HepG2 (cell line): ENCODE data around the gene RABGAP1. TPM values are rescaled to one million over a fixed set of nuclear protein-coding genes. Genes with fewer than 3 reads are reported as not detected.

Source experiments
- ATAC-seq: fragments of 200-7000 bp; cut with Tn5 transposase; 3 replicates; pipeline ENCODE4 v1.9.1; 2020; ENCODE audit warnings: mild to moderate bottlenecking, moderate library complexity
- BruUV-seq: library from RNA; stranded (reverse); fragments of 400-500 nt; replicated peaks from 2 replicates; lab custom pipeline; 2021; lab: Mats Ljungman, UMichigan
- CTCF ChIA-PET: fragments of 300-600 bp; formaldehyde crosslinking; extraction: SDS; loops from one replicate; lab custom pipeline; 2021; ENCODE audit warnings: low total read pairs, inconsistent platforms, low intra/inter-chr PET ratio; lab: Yijun Ruan, JAX
- POLR2A ChIA-PET: fragments of 350-600 bp; sonication (Branson Sonifier 250); formaldehyde crosslinking; loops from one replicate; lab custom pipeline; 2020; ENCODE audit warnings: antibody characterized with exemption, inconsistent platforms; lab: Yijun Ruan, JAX
- DNase-seq: peaks from one replicate; pipeline ENCODE4 v3.0.0-alpha.2; 2015; ENCODE audit warnings: low spot score
- FAIRE-seq: peaks from 3 replicates; lab custom pipeline; 2011; peaks lifted over from hg19 to GRCh38; lab: Jason Lieb, UNC
- H2AFZ ChIP-seq: one replicate; pipeline ENCODE4 v1.6.1; 2011; ENCODE audit warnings: low read length, inconsistent platforms
- H3K27ac ChIP-seq: fragments of 300-600 bp; 3 replicates; pipeline ENCODE4 v1.8.0; 2011; ENCODE audit warnings: mixed run types, mild to moderate bottlenecking, mixed read lengths, low read length, inconsistent platforms; ENCODE audit not compliant: insufficient read depth; ENCODE audit errors: extremely low read length
- H3K27me3 ChIP-seq, 2 experiments: fragments of 200-600 bp in 1 of 2; 2 replicates in 1 of 2; 3 replicates in 1 of 2; pipeline versions ENCODE4 v1.6.0 to v1.8.0; 2011; ENCODE audit warnings: low read length in 2 of 2, mild to moderate bottlenecking in 2 of 2, moderate library complexity in 2 of 2, inconsistent platforms in 1 of 2; ENCODE audit not compliant: insufficient read depth in 2 of 2, control insufficient read depth in 1 of 2
- H3K36me3 ChIP-seq, 2 experiments: fragments of 200-600 bp in 1 of 2; replicated peaks in 1 of 2; 2 replicates in 1 of 2; 3 replicates in 1 of 2; pipeline versions ENCODE4 v1.5.1 to v1.8.0; 2011; ENCODE audit warnings: low read length in 2 of 2, inconsistent platforms in 1 of 2; ENCODE audit not compliant: insufficient read depth in 2 of 2, control insufficient read depth in 1 of 2
- H3K4me1 ChIP-seq: 2 replicates; pipeline ENCODE4 v1.5.1; 2012; ENCODE audit warnings: low read length, inconsistent platforms; ENCODE audit not compliant: insufficient read depth
- H3K4me2 ChIP-seq: 2 replicates; pipeline ENCODE4 v1.6.0; 2011; ENCODE audit warnings: low read depth, low read length, inconsistent platforms
- H3K4me3 ChIP-seq, 3 experiments: fragments of 200-600 bp in 1 of 3; sonication (generic), shearing (Covaris generic) in 1 of 3; replicated peaks in 1 of 3; 2 replicates each; pipeline ENCODE4 v1.5.1; 2011 to 2016; ENCODE audit warnings: low read length in 3 of 3, inconsistent platforms in 2 of 3, low read depth in 2 of 3, mild to moderate bottlenecking in 2 of 3, control low read depth in 1 of 3, mixed read lengths in 1 of 3; ENCODE audit not compliant: insufficient read depth in 1 of 3
- H3K79me2 ChIP-seq: one replicate; pipeline ENCODE4 v1.6.1; 2011; ENCODE audit warnings: low read length, inconsistent platforms; ENCODE audit not compliant: insufficient read depth
- H3K9ac ChIP-seq: 2 replicates; pipeline ENCODE4 v1.6.0; 2011; ENCODE audit warnings: mild to moderate bottlenecking, low read depth, low read length, inconsistent platforms; ENCODE audit not compliant: insufficient read depth
- H3K9me3 ChIP-seq: 2 replicates; pipeline ENCODE4 v1.5.1; 2012; ENCODE audit warnings: mild to moderate bottlenecking, low read length
- H4K20me1 ChIP-seq: 2 replicates; pipeline ENCODE4 v1.6.0; 2011; ENCODE audit warnings: inconsistent platforms, mild to moderate bottlenecking, low read length, moderate library complexity; ENCODE audit not compliant: insufficient read depth
- BHLHE40 ChIP-seq: IDR thresholded peaks from 2 replicates; pipeline ENCODE4 v1.6.1; 2011; ENCODE audit warnings: low read length, improper control_type of control experiment
- EP300 ChIP-seq, 3 experiments: sonication (generic) in 1 of 3; formaldehyde crosslinking in 1 of 3; IDR thresholded peaks; 2 replicates each; pipeline versions ENCODE4 v1.5.1 to v1.6.1; 2011 to 2020; ENCODE audit warnings: low read depth in 2 of 3, low read length in 2 of 3, borderline replicate concordance in 1 of 3, improper control_type of control experiment in 1 of 3, mild to moderate bottlenecking in 1 of 3, missing genetic modification reagents in 1 of 3, moderate library complexity in 1 of 3
- FLYWCH1 ChIP-seq: sonication (generic); formaldehyde crosslinking; IDR thresholded peaks from 2 replicates; pipeline ENCODE4 v1.8.1; 2023; ENCODE audit warnings: mild to moderate bottlenecking, missing genetic modification reagents
- HOXA9 ChIP-seq: sonication (generic); formaldehyde crosslinking; IDR thresholded peaks from 2 replicates; pipeline ENCODE4 v1.8.1; 2022; ENCODE audit warnings: missing genetic modification reagents, mild to moderate bottlenecking, moderate library complexity, borderline replicate concordance
- MYNN ChIP-seq: sonication (generic); formaldehyde crosslinking; IDR thresholded peaks from 2 replicates; pipeline ENCODE4 v1.4.0; 2020; ENCODE audit warnings: mild to moderate bottlenecking, low read depth, missing genetic modification reagents
- NKX3-1 ChIP-seq: sonication (generic); formaldehyde crosslinking; IDR thresholded peaks from 2 replicates; pipeline ENCODE4 v1.5.0; 2020; ENCODE audit warnings: missing genetic modification reagents
- SMAD3 ChIP-seq: sonication (generic); formaldehyde crosslinking; IDR thresholded peaks from 2 replicates; pipeline ENCODE4 v1.4.0; 2020; ENCODE audit warnings: missing genetic modification reagents
- ZNF33A ChIP-seq: sonication (generic); formaldehyde crosslinking; IDR thresholded peaks from 2 replicates; pipeline ENCODE4 v1.5.1; 2020; ENCODE audit warnings: missing genetic modification reagents, mild to moderate bottlenecking, moderate library complexity, borderline replicate concordance
- ZNF614 ChIP-seq: IDR thresholded peaks from 2 replicates; pipeline ENCODE4 v1.6.1; 2018; ENCODE audit warnings: missing biosample characterization, missing genetic modification reagents, inconsistent platforms, borderline replicate concordance
- ZNF672 ChIP-seq: sonication (generic); formaldehyde crosslinking; IDR thresholded peaks from 2 replicates; pipeline ENCODE4 v1.8.1; 2022; ENCODE audit warnings: missing genetic modification reagents
- ZNF841 ChIP-seq: sonication (generic); formaldehyde crosslinking; IDR thresholded peaks from 2 replicates; pipeline ENCODE4 v1.8.1; 2023; ENCODE audit warnings: missing genetic modification reagents, borderline replicate concordance
- WGBS: methylation state at CpG from one replicate; pipeline ENCODE4 v1.1.6; 2017; ENCODE audit warnings: low lambda C conversion rate; 5-methylcytosine and 5-hydroxymethylcytosine counted together
- in situ Hi-C: cut with HindIII; loops from 2 replicates; pipeline ENCODE4 v1.10.0; 2017; ENCODE audit warnings: low pct_unique_long_range_greater_than_20kb; ENCODE audit not compliant: extremely low pct_ligation_motif_present
- intact Hi-C: fragments of 100-400 bp; cut with micrococcal nuclease; formaldehyde crosslinking; loops from one replicate; pipeline ENCODE4 v1.10.0; 2022; ENCODE audit not compliant: unreplicated experiment
- polyA plus RNA-seq, 8 experiments: library from polyadenylated mRNA; depleted of rRNA in 3 of 8; stranded (reverse) in 7 of 8; unstranded in 1 of 8; fragments of >200 nt; fragmentation: Illumina TruSeq in 4 of 8; extraction: Trizol in 4 of 8; gene quantifications; 2 replicates each; pipeline versions ENCODE4 v1.2.1 to v1.2.3, GENCODE V29; 2011 to 2016; ENCODE audit warnings: low read depth in 4 of 8, missing spikeins in 1 of 8, mixed read lengths in 1 of 8; ENCODE audit not compliant: insufficient read depth in 1 of 8
- total RNA-seq, 5 experiments: library from RNA; depleted of rRNA; stranded (reverse); fragments of >200 nt; fragmentation: Illumina TruSeq; extraction: Trizol; gene quantifications; 2 replicates each; pipeline ENCODE4 v1.2.3, GENCODE V29; 2016; ENCODE audit warnings: low read depth in 1 of 5
- TF ChIP-seq, protein P1 (sequence below): sonication (generic); formaldehyde crosslinking; IDR thresholded peaks from 2 replicates; pipeline ENCODE4 v1.9.0; 2021; ENCODE audit warnings: mild to moderate bottlenecking, missing genetic modification reagents
- TF ChIP-seq, protein P2 (sequence below): sonication (generic); formaldehyde crosslinking; IDR thresholded peaks from 2 replicates; pipeline ENCODE4 v1.4.0; 2020; ENCODE audit warnings: missing genetic modification reagents

The RABGAP1 gene
- total and polyA plus RNA-seq, 2 of the 13 experiments (the other 11 are each of a cell fraction or from before 2014, with no cell fraction given), result 19.1 to 19.3 TPM

DNA sequence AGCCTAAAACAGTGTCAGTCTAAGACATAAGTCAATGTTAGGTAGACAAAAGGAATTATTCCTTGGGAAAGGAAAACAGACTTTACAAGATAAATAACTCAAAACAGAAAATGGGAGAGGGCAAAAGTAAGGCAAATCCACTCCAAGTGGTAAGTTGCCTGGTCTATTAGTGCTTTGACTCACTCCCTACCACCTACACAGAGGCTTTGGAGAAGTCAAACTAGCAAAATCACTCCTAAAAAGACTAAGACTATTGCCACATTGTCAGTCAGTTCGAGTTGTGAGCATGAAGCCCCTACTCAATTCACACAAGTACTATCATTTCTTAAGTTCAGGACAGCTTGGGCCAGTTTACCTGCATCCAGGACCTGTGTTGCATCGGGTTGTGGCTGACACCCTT is 22.5 kb upstream of the RABGAP1 start (continued):
- no peak for TF ChIP-seq MYNN (CRISPR knock-in tag)
- TF ChIP-seq FLYWCH1 (CRISPR knock-in tag), result no peak
- no peak for TF ChIP-seq SMAD3 (CRISPR knock-in tag)
- TF ChIP-seq NKX3-1 (CRISPR knock-in tag), result no peak
- TF ChIP-seq EP300 (IDR thresholded peaks at IDR 0.05; ENCODE audit: low read depth in 2 of 2, low read length in 2 of 2), result no peak
- TF ChIP-seq EP300 (CRISPR knock-in tag; IDR thresholded peaks at IDR 0.05; ENCODE audit: borderline replicate concordance), result no peak
- no peak for TF ChIP-seq BHLHE40
- TF ChIP-seq ZNF672 (CRISPR knock-in tag), result no peak
- TF ChIP-seq, all 625 proteins: peak for 0

DNA sequence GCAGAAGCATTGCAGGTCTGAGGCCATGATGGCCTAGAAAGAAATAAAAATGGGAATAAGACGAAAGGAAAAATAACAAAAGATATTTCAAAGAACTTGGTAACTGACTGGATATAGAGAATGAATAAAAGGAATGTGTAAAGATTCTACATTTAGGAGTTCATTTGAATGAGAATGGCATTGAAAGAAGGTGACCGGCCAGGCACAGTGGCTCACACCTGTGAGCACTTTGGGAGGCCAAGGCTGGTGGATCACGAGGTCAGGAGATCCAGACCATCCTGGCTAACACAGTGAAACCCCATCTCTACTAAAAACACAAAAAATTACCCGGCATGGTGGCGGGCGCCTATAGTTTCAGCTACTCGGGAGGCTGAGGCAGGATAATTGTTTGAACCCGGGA is 18.1 kb upstream of the RABGAP1 start:
- H3K4me1 ChIP-seq, result no peaks in the 10 kb centered on the region
- no TSS peak for BruUV-seq
- no peak overlapping the region for H3K4me2 ChIP-seq
- no peak for FAIRE-seq
- in situ Hi-C loops, result no loop called here
- no peak for ATAC-seq
- H2AFZ ChIP-seq, result no peak overlapping the region
- no peaks in the 10 kb centered on the region for H3K27me3 ChIP-seq
- intact Hi-C loops, result no loop called here
- no peak overlapping the region for H3K27ac ChIP-seq
- H3K36me3 ChIP-seq, result peaks cover 4 to 24% of the 10 kb centered on the region in 2 experiments; a peak in 3 of 5 replicates
- H3K79me2 ChIP-seq, result peaks cover 12% of the 10 kb centered on the region
- TF ChIP-seq ZNF614 (CRISPR knock-in tag), result no peak
- no peak for TF ChIP-seq ZNF841 (CRISPR knock-in tag)
- TF ChIP-seq, protein P1, sequence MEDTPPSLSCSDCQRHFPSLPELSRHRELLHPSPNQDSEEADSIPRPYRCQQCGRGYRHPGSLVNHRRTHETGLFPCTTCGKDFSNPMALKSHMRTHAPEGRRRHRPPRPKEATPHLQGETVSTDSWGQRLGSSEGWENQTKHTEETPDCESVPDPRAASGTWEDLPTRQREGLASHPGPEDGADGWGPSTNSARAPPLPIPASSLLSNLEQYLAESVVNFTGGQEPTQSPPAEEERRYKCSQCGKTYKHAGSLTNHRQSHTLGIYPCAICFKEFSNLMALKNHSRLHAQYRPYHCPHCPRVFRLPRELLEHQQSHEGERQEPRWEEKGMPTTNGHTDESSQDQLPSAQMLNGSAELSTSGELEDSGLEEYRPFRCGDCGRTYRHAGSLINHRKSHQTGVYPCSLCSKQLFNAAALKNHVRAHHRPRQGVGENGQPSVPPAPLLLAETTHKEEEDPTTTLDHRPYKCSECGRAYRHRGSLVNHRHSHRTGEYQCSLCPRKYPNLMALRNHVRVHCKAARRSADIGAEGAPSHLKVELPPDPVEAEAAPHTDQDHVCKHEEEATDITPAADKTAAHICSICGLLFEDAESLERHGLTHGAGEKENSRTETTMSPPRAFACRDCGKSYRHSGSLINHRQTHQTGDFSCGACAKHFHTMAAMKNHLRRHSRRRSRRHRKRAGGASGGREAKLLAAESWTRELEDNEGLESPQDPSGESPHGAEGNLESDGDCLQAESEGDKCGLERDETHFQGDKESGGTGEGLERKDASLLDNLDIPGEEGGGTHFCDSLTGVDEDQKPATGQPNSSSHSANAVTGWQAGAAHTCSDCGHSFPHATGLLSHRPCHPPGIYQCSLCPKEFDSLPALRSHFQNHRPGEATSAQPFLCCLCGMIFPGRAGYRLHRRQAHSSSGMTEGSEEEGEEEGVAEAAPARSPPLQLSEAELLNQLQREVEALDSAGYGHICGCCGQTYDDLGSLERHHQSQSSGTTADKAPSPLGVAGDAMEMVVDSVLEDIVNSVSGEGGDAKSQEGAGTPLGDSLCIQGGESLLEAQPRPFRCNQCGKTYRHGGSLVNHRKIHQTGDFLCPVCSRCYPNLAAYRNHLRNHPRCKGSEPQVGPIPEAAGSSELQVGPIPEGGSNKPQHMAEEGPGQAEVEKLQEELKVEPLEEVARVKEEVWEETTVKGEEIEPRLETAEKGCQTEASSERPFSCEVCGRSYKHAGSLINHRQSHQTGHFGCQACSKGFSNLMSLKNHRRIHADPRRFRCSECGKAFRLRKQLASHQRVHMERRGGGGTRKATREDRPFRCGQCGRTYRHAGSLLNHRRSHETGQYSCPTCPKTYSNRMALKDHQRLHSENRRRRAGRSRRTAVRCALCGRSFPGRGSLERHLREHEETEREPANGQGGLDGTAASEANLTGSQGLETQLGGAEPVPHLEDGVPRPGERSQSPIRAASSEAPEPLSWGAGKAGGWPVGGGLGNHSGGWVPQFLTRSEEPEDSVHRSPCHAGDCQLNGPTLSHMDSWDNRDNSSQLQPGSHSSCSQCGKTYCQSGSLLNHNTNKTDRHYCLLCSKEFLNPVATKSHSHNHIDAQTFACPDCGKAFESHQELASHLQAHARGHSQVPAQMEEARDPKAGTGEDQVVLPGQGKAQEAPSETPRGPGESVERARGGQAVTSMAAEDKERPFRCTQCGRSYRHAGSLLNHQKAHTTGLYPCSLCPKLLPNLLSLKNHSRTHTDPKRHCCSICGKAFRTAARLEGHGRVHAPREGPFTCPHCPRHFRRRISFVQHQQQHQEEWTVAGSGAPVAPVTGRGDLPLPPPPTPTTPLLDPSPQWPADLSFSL (CRISPR knock-in tag), result no peak
- TF ChIP-seq, protein P2, sequence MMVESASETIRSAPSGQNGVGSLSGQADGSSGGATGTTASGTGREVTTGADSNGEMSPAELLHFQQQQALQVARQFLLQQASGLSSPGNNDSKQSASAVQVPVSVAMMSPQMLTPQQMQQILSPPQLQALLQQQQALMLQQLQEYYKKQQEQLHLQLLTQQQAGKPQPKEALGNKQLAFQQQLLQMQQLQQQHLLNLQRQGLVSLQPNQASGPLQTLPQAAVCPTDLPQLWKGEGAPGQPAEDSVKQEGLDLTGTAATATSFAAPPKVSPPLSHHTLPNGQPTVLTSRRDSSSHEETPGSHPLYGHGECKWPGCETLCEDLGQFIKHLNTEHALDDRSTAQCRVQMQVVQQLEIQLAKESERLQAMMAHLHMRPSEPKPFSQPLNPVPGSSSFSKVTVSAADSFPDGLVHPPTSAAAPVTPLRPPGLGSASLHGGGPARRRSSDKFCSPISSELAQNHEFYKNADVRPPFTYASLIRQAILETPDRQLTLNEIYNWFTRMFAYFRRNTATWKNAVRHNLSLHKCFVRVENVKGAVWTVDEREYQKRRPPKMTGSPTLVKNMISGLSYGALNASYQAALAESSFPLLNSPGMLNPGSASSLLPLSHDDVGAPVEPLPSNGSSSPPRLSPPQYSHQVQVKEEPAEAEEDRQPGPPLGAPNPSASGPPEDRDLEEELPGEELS (CRISPR knock-in tag), result no peak
- TF ChIP-seq HOXA9 (CRISPR knock-in tag), result no peak
- TF ChIP-seq ZNF33A (CRISPR knock-in tag), result no peak
- TF ChIP-seq, all 625 proteins: peak for 0
- Histone ChIP-seq H3K4me3 (no peak overlapping the region), H3K9me3 (no peaks in the 10 kb centered on the region), H4K20me1 (no peaks in the 10 kb centered on the region), H3K9ac (no peak overlapping the region)
- 97% methylated on average over 8 of the region's 8 CpGs for WGBS
- no peak for DNase-seq
- CTCF ChIA-PET, result no interaction called here
- POLR2A ChIA-PET, result no interaction called here
